GM20000 (cell line): ENCODE measurements around the gene EEF2KMT.
"Not testable (repeated sequence)": the region's sequence is repeated elsewhere in the genome, so short reads cannot be mapped to it uniquely, and the experiment has no call there.

Source experiments
- DNase-seq: peaks from one replicate; pipeline ENCODE4 v3.0.0; 2012; ENCODE audit warnings: low spot score
- TF ChIP-seq, protein P1 (sequence below): IDR thresholded peaks from 2 replicates; pipeline ENCODE4 v1.5.1; 2012; ENCODE audit warnings: mild to moderate bottlenecking, control low read depth; ENCODE audit errors: extremely low read depth, missing control alignments

Gene EEF2KMT

DNA sequence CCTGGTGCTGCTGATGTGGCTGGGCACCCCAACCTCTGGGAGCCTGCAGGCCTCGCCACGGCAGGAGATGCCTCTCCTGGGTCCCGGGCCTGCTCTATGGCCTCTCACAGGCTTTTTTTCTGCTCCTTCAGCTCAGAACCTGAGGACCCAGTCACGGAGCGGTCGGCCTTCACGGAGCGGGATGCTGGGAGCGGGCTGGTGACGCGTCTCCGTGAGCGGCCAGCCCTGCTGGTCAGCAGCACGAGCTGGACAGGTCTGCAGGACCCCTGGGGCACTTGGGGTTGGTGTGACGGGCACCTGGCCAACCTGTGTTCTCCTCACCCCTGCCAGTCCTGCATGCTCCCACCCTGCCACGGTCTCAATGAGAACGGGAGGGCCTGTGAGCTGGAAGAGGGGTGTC is 19.0 kb downstream of the EEF2KMT start:
- DNase-seq: no peak
- TF ChIP-seq, protein P1, sequence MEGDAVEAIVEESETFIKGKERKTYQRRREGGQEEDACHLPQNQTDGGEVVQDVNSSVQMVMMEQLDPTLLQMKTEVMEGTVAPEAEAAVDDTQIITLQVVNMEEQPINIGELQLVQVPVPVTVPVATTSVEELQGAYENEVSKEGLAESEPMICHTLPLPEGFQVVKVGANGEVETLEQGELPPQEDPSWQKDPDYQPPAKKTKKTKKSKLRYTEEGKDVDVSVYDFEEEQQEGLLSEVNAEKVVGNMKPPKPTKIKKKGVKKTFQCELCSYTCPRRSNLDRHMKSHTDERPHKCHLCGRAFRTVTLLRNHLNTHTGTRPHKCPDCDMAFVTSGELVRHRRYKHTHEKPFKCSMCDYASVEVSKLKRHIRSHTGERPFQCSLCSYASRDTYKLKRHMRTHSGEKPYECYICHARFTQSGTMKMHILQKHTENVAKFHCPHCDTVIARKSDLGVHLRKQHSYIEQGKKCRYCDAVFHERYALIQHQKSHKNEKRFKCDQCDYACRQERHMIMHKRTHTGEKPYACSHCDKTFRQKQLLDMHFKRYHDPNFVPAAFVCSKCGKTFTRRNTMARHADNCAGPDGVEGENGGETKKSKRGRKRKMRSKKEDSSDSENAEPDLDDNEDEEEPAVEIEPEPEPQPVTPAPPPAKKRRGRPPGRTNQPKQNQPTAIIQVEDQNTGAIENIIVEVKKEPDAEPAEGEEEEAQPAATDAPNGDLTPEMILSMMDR: no peak

DNA sequence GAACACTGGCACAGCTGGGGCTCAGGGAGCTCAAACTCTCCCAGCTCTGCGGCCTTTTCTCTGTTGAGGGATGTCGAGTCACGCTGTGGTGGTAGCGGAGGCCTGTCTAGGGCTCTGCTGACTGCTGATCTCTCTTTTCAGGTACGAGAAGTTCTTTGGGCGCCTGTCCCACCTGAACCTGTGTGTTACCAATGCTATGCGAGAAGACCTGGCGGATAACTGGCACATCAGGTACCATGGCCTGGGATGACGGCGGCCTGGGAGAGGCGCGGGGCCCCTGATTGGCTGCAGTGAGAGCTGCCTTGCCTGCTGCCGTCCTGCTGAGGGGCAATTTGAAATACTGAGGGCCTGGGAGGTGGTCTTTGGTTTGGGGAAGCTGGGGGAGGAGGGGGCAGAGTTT is 20.3 kb downstream of the EEF2KMT start:
- TF ChIP-seq, protein P1: no peak
- no peak for DNase-seq

DNA sequence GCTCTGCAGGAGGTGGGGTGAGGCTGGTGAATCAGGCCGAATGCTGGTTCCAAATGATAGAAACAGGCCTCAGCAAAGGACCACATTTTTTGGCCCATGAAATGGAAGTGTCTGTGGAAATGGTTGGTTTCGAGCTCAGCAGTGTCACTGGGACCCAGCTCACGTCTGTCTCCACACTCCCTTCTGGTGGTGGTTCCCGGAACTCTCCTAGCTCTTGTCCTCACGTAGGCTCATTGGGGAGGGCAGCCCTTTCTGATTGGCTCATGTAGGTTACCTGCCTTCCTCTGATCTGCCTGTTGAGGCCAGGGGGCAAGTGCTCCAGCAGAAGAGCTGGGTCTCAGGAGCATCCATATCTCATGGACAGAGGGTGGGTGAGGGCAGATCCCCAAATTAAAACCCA is 22.0 kb downstream of the EEF2KMT start:
- DNase-seq: no peak
- TF ChIP-seq, protein P1: no peak

DNA sequence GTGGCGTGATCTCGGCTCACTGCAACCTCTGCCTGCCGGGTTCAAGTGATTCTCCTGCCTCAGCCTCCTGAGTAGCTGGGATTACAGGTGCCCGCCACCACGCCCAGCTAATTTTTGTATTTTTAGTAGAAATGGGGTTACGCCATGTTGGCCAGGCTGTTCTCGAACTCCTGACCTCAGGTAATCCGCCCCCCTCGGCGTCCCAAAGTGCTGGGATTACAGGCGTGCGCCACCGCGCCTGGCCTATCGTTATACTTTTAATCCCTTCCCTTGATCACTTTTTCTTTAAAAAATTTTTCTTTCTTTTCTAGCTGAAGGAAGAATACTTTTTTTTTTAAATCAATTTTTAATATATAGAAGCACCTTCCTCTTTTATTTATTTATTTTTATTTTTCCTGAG is 23.8 kb downstream of the EEF2KMT start:
- not testable (repeated sequence) for DNase-seq

DNA sequence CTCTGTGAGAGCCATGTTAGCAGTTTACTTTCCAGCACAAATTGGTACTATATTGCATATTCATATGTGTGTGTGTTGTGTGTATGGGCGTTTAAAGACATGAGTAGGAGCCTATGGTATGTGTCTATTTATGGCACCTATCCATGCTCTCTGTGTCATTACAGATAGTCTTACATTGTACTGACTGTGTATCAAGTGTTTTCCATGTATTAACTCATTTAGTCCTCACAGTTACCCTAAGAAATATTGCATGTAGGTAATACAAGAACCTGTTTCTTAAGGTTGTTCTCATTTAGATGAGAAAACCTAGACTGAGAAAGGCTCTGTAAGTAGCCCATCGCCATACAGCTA is 24.3 kb downstream of the EEF2KMT start:
- TF ChIP-seq, protein P1: no peak
- DNase-seq: no peak

DNA sequence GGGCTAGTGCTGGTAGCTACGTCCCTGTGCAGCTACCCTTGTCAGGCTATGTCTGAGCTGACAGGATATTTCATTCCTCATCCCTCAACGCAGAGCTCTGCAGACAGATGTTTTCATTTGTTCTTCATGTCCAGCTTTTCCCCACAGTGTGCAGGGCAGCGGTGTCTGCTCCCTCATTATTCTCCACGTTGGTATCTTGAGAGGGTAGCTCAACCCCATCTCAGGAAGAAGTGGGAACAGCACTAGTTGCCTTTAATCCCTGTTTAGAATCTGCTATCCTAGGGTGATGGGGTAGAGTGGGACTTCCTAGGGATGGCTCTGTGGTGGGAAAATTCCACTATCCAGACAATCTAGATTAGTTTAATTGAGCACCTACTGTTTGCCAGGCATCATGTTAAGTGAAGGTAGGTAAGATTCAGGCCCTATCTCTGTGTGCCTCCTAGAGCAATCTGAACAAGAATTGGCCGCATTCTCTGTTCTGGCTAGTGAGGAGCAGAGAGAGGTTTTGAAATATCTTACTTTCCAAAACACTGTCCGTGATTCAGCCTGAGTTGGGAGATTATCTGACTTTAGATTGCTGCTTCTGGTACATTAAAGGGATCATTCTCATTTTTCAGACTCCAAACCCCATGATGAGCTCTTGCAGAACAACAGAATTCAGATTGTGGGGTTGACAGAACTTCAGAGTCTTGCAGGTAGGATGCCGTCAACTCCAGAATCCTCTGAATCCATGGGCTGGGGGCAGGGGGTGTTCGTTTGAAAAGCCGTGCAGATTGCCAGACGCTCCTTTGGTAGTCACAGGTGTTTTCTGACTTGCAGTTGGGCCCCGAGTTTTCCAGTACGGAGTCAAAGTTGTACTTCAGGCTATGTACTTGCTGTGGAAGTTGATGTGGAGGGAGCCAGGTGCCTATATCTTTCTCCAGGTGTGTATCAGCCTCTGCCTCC is 25.0 kb downstream of the EEF2KMT start:
- DNase-seq: no peak
- TF ChIP-seq, protein P1: no peak

DNA sequence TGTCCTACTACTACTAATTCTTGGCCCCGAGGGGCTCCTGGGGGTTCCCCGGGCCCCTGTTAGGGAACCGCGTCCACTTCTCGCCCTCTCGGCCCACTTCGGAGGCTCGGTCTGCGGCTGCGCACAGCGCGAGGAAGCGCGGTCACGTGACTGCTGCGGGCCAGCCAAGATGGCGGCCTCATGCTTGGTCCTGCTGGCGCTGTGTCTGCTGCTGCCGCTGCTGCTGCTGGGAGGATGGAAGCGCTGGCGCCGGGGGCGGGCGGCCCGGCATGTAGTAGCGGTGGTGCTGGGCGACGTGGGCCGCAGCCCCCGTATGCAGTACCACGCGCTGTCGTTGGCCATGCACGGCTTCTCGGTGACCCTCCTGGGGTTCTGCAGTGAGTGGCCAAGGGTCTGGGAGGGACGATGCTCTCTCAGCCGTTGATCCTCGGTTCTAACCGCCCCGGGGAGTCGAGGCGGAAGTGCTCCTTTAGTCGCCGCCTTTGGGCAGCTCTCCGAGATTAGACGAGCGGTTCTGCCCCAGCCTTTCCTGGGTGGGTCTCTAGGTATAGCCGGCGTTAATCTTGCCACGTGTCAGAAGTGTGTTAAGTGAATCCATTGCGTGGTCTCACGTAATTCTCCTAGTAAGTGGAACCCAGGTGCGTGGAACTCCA is 25.8 kb downstream of the EEF2KMT start, which contains the start of gene ALG1:
ALG1 (plus strand) TSS at position 163 of the 653 bp plus-strand sequence; CDS start at position 170, 7 bp downstream.
- TF ChIP-seq, protein P1: no peak
- DNase-seq: peak; percentile 94
